Choroid plexus epithelial cell (primary cell): ENCODE measurements around the gene MRPL44.

Experiments used
- DNase-seq: peaks from one replicate; pipeline ENCODE4 v3.0.0-alpha.2; 2010; ENCODE audit warnings: low read depth
- H3K4me3 ChIP-seq: 2 replicates; pipeline ENCODE4 v1.5.1; 2011; ENCODE audit warnings: low read depth, mild to moderate bottlenecking, control low read depth, low read length, moderate library complexity
- TF ChIP-seq, protein P1 (sequence below): conservative IDR thresholded peaks from 2 replicates; pipeline ENCODE4 v1.5.1; 2011; ENCODE audit warnings: low read depth, mild to moderate bottlenecking, control low read depth, inconsistent platforms, low read length, moderate library complexity

MRPL44 gene

DNA sequence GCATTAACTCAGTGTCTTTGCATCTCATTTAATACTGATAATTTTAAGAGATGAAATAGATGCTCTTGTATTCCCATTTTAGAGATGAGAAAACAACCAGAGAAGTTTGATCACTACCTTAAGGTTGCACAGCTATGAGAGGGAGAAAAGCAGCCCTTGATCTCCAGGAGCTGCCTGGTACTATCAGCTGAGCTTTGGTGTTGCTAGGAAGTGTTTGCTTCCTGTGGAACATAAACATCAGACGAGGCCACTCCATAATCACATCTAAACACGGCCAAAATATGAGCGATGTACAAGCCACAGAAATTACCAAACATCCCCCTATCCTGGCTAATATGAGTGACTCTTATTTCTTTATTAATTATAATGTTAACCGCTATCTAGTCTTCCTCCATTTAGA is 11.5 kb upstream of the MRPL44 start:
- DNase-seq = no peak
- TF ChIP-seq, protein P1, sequence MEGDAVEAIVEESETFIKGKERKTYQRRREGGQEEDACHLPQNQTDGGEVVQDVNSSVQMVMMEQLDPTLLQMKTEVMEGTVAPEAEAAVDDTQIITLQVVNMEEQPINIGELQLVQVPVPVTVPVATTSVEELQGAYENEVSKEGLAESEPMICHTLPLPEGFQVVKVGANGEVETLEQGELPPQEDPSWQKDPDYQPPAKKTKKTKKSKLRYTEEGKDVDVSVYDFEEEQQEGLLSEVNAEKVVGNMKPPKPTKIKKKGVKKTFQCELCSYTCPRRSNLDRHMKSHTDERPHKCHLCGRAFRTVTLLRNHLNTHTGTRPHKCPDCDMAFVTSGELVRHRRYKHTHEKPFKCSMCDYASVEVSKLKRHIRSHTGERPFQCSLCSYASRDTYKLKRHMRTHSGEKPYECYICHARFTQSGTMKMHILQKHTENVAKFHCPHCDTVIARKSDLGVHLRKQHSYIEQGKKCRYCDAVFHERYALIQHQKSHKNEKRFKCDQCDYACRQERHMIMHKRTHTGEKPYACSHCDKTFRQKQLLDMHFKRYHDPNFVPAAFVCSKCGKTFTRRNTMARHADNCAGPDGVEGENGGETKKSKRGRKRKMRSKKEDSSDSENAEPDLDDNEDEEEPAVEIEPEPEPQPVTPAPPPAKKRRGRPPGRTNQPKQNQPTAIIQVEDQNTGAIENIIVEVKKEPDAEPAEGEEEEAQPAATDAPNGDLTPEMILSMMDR = no peak
- H3K4me3 ChIP-seq = no peak overlapping the region

DNA sequence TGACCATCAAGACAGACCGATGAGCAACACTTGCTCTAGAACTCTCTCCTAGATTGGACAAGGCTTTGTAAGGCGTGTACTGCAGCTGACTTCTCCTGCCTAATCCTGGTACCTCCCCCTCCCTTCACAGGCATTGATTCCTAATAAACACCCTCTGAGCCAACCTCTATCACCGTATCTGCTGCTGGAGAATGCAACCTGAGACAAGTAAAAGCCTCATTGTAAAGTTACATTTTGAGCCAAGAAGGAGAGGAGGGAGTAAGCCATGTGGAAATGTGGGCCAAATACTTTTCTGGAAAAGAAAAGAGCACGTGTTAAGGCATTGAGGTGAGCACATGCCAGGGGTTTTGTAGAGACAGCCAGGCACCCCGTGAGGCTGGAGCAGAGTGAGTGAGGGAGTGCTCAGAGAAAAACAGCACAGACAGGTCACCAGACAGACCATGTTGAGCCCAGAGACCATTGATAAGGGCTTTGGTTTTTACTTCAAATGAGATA is 9.5 kb upstream of the MRPL44 start:
- DNase-seq = peak; percentile 24

GRCh38 chr2:223949241-223949840 is 7.9 kb upstream of the MRPL44 start:
- TF ChIP-seq, protein P1 = no peak
- H3K4me3 ChIP-seq = no peak overlapping the region
- no peak for DNase-seq

More for the DNA sequence above, 9.5 kb upstream of the MRPL44 start:
- H3K4me3 ChIP-seq = no peak overlapping the region
- TF ChIP-seq, protein P1 = no peak

- no peak overlapping the region for H3K4me3 ChIP-seq
- TF ChIP-seq, protein P1 = no peak
- no peak for DNase-seq
Measured at GRCh38 chr2:223950448-223951347, 6.6 kb upstream of the MRPL44 start.

GRCh38 chr2:223952280-223952968 is 4.8 kb upstream of the MRPL44 start:
- no peak overlapping the region for H3K4me3 ChIP-seq
- TF ChIP-seq, protein P1 = no peak
- no peak for DNase-seq

GRCh38 chr2:223954401-223954800 is 2.9 kb upstream of the MRPL44 start:
- peak; percentile 96 for DNase-seq
- TF ChIP-seq, protein P1 = peak; percentile 23
- H3K4me3 ChIP-seq = no peak overlapping the region
